ENCODE measurements around the gene WNT9B. TPM values are rescaled to one million over a fixed set of nuclear protein-coding genes. Genes with fewer than 3 reads are reported as not detected.
"Not testable (repeated sequence)": the region's sequence is repeated elsewhere in the genome, so short reads cannot be mapped to it uniquely, and the experiment has no call there.

WNT9B gene
- total RNA-seq, 1 donor from 2014 or later = 0.14 TPM

DNA sequence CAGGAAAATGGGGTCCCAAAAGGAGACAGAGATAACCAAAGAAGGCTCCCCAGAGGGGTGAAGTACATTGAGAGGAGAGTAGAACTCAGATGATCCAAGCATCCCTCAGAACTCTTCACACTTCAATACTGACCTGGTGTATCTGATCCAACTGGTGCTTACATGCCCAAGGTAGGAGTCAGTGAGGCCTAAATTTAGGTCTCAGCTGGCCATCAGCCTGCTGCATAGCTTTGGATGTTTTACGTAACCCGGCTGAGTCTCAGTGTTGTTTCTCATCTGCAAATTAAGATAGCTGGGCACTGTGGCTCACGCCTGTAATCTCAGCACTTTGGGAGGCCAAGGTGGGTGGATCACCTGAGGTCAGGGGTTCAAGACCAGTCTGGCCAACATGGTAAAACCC is 59.9 kb downstream of the WNT9B start:
- no peak for DNase-seq (ENCODE audit: low spot score)

DNA sequence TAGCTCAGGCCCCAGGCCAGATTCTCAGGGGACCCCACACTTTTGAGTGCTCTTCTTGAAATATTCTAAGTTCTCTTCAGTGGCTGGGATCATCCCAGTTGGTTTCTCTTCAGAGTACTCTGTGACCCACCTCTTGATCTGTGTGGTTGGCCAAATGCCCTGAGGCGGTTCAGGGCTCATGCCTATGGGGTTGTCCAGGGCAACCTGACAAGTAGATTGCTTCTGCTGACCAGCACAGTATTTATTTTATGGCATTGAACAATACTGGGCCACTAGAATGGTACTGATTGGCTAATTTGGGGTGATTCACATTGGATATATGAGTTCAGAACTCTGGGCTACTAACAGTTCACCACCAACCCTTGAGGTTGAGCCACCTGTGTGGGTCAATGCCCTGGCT is 64.2 kb downstream of the WNT9B start:
- DNase-seq (ENCODE audit: low spot score) = no peak

DNA sequence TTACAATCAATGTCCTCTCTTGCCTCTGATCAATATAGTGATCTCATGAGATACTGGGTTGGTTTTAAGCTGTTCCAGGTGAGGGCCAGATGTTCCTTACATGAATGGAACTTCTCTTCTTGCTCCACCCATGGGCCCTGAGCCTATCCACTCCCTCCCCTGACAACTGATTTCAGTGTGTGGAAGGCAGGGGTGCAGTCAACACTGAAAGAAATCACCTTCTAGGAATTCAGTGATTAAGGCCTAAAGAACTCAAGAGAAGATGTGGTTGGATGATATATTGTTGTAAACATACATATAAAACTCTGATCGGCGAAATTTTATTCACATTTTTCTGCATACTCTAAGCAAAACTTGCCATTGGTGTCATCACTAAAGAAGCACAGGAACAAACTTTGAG is 64.8 kb downstream of the WNT9B start:
- DNase-seq (ENCODE audit: low spot score) = no peak

DNA sequence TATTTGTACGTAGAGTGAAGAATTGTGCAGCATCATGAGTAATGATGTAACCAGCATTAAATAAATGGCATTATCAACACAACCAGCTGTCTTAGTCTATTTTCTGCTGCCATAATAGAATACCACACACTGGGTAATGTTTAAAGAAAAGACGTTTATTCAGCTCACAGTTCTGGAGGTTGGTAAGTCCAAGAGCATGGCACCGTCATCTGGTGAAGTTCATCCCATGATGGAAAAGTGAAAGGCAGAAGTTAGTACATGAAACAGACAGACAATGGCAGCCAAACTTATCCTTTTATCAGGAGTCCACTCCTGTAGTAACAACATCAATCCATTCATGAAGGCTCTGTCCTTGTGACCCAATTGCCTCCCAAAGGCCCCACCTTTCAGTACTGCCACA is 65.2 kb downstream of the WNT9B start:
- no peak for DNase-seq (ENCODE audit: low spot score)

DNA sequence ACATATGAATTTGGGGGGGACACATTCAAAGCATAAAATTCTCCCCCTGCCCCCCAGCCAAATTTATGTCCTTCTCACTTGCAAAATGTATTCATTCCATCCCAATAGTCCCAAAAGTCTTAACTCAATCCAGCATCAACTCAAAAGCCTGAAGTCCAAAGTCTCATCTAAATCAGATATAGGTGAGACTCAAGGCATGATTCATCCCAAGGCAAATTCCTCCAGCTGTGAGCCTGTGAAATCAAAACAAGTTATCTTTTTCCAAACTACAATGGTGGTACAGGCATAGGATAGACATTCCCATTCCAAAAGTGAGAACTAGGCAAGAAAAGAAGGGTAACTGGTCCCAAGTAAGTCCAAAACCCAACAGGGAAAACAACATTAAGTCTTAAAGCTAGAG is 65.7 kb downstream of the WNT9B start:
- DNase-seq (ENCODE audit: low spot score) = no peak

DNA sequence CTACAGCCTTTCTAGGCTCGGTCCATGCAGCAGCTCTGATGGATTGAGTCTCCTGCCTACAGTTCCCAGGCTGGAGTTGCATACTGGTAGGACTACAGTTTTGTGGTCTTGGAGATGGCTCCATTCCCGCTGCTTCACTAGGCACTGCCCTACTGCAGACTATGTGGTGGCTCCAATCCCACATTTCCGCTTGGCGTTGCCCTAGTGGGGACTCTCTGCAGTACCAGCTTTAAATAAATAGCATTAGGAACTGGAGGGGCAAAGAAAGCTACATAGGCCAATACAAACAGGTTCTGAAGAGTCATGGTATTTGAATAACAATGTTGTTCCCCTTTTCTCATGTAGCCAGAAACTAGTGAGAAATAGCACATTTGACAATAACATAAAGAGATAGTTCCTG is 66.1 kb downstream of the WNT9B start:
- no peak for DNase-seq (ENCODE audit: low spot score)

DNA sequence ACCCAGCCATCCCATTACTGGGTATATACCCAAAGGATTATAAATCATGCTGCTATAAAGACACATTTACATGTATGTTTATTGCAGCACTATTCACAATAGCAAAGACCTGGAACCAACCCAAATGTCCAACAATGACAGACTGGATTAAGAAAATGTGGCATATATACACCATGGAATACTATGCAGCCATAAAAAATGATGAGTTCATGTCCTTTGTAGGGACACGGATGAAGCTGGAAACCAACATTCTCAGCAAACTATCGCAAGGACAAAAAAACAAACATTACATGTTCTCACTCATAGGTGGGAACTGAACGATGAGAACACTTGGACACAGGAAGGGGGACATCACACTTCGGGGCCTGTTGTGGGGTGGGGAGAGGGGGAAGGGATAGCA is 70.6 kb downstream of the WNT9B start:
- not testable (repeated sequence) for DNase-seq (ENCODE audit: low spot score)

DNA sequence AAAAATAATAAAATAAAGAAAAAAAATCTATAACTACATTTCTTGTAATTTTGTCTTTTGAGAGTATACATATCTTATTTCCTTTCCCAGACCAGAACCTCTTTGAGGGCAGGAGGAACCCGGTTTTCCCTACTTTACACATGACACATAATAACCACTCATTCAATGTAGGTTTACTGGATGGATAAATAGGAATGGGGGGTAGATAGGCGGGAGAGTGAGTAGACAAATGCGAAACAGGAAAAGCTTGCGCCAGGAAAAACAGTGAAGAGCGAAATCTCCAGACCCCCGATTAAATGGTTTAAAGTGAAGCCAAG is 71.1 kb downstream of the WNT9B start:
- DNase-seq (ENCODE audit: low spot score) = no peak

DNA sequence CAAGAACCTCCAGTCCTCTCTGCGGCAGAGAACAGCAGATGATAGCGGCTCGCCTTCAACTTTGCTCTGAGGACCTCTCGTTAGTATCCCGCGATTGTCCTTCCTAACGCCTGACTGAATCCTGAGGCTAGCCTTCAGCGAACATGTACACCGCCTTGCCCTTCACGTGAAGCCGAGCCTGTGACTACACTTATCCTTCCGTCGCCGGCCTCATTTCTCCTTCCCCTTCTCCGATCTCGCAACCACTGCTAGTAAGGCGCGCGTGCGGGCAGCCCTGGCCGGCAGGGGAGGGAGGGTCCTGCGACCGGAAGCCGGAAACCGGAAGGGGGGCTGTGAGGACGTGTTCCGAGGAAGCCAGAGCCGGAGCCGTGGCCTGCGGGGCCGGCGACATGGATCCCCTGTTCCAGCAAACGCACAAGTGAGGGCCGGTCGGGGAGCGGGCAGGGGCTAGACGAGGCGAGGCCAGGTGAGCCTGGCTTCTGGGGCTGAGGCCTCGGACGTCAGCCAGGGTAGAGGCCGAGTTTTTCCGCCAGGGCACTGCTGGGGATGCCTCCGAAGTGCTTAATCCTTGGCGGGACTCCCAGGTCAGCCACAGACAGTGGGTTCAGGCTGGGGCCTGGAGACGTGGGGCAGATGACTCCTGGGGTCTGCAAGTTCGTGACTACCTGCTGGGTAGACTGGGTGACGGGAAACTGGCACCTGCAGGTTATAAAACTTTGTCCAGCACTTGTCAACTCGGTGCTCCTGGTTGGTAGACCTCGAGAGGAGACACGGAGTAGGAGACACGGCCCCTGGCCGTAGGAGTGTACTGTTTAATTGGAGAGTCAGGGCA is 71.6 kb downstream of the WNT9B start, which contains the start of gene GOSR2:
GOSR2 (plus strand) TSS at position 357 of the 832 bp plus-strand sequence; CDS start at position 390, 33 bp downstream.
- DNase-seq (ENCODE audit: low spot score) = peak; percentile 88

DNA sequence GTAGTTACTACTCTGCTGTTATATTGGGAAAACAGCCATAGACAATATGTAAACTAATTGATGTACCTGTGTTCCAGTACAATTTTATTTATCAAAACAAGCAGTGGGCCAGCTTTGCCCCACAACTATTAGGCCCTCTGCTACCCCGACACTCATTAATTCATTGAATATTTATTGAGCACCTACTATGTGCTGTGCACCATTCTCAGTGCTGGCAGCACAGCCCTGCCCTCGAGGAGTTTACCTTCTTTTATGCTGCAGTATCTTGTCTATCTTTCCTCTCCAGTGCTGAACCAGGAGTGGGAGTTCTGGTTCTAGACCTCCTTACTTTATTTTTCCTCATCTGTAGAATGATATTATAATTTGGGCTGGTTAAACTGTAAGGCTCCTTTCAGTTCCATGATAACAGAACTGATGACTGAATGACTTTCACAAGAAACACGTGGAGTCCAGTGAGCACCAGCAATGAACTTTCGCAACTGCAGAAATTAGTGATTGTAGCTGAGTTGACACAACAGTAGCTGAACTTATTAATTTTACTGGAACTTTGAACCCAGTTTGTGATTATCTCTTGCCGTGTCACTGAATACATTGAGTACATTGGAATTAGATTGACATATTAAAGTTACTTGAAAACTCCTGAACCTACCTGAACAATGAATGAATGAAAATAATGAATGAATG is 73.9 kb downstream of the WNT9B start:
- no peak for DNase-seq (ENCODE audit: low spot score)

DNA sequence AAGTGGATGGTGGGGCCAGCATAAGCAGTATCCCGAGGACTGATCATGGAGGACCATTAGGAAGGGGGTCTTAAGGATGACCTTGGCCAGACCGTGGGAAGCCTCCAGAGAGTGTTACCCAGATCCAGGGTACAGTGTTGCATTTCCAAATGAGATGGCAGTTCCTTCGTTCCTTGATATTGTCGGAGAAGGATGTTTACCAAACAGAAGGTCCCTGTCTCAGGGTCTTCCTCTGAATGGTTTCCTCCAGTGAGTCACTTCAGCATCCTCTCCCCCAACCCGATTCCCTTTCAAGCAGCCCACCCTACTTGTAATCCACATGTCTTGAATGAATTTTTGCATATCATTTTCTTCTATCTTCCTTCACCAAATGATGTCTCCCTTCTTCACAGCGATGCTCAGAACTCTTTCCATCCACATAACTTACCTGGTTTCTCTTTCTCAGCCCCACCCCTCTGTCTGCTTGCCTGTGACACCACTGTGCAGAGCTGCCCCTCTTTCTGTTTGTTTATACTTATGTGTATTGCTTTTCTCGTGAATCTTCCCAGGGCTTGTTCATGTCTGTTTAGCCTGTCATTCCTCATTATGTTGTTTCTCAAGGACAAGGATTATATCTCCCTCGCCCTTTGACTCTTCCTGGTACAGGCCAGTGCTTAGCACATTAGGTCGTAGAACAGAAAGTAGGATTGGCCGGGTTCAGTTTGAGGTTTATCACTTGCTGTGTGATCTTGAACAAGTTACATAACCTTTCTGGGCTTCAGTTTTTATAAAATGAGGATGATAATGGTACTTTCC is 77.3 kb downstream of the WNT9B start:
- no peak for DNase-seq (ENCODE audit: low spot score)

DNA sequence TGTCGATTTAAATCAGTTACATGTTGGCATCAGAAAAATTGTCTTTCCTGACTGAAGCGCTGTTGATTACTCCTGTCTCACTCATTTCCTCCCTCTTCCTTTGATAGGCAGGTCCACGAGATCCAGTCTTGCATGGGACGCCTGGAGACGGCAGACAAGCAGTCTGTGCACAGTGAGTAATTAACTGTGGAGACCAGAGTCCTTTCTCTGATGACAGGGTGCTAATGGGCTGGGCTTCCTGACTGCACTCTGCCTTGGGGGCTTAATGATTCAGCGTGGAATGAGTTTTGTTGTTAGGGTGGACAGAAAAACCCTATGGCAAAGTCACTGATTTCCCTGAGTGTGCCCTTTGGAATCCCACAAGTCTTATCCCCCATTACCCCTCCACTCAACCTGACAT is 78.0 kb downstream of the WNT9B start:
- no peak for DNase-seq (ENCODE audit: low spot score)

DNA sequence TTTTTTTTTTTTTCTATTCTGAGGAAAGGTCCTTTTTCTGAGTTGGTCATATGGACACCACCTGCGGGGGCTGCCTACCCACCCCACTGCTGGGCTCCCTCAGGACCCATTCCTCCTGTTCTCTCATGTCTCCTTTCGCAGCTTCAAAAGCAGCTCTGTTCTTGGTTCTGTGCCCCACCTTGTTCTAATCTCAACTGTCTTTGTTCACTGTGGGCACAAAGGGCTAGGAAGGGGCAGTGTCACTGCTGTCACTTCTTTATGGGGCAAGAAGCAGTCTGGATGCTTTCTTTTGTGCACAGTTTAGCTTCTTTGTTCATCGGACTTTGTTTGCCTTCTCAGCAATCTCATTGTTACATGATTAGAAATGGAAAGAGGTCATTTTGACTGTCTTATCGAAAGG is 78.7 kb downstream of the WNT9B start:
- DNase-seq (ENCODE audit: low spot score) = no peak

DNA sequence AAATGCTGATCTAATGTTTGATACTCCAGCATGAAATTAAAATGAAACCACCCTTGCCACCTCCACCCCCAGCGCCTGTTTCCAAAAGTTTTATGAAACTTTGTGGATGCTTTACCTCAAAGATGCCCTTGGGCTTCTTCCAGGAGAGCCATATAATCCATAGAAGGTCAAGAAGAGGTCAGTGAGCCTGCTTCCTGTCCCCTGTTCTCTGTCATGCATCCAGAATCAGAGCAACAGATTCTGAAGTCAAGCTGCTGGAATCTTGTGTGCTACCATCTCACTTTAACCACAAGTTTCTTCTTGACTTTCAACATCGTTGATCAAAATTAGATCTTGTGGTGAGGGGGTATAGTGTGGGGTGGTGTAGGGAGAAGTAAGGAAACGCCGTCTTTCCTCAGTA is 80.2 kb downstream of the WNT9B start:
- no peak for DNase-seq (ENCODE audit: low spot score)

DNA sequence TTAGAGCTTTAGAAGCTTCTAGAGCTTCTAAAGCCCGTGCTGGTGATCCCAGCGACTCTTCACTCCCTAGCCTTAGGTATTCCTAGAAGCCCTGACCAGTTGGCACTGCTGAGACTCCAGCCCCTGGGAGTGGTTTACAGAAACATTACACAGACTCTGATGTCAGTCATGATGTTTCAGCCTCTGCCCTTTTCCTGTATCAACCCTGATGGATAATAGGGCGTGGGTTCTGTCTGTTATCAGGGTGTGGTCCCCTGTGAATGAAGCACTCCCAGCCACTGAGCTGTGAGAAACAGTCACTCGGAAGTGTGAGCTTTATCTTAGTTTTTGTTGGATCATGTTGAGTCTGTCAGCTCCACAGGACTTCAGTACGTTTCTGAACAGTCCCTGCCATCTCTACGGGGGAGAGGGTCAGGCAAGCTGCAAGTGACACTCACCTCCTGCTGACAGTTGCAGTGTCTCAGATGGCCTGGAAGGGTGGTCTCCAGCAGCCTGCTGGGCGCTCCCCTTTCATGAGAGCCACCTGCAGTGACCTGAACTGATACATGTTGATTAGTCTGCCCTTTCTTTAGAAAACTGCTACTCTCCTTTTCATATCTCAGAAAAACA is 84.4 kb downstream of the WNT9B start:
- no peak for DNase-seq (ENCODE audit: low spot score)

Other genes with a start within 250 kb of the WNT9B start
- 0.52 TPM for gene WNT3, start 32.9 kb upstream of the WNT9B start, total RNA-seq
- gene GOSR2, start 71.6 kb downstream of the WNT9B start, total RNA-seq = 47.8 TPM
- gene RPRML, start 127.7 kb downstream of the WNT9B start, total RNA-seq = not detected

Data from mucosa of gallbladder (tissue), 1 donor.